ENCODE data around the gene LSM10.
A peak's percentile ranks its signal among the peaks of the same experiment; 100 is the strongest.

Gene LSM10

DNA sequence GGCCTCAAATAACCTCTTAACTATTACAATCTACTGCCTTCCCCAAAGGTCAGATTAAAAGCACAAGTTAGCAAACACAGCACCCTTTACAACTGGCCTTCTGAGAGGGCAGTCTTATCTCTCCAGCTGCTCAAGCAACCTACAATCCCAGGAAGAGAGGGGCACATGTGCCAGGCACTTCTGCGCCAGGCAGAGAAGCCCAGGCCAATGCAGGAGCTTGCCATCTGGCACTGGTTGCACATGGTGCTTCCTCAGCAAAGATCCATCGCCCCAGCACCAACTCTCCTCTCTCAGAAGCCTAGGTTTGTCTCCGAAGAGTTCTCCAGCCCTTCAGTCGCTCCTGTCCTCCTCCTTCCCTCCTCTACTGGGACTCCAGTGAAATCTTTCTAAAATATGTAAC lies 14.5 kb downstream of the LSM10 start:
- TF ChIP-seq, protein P1, sequence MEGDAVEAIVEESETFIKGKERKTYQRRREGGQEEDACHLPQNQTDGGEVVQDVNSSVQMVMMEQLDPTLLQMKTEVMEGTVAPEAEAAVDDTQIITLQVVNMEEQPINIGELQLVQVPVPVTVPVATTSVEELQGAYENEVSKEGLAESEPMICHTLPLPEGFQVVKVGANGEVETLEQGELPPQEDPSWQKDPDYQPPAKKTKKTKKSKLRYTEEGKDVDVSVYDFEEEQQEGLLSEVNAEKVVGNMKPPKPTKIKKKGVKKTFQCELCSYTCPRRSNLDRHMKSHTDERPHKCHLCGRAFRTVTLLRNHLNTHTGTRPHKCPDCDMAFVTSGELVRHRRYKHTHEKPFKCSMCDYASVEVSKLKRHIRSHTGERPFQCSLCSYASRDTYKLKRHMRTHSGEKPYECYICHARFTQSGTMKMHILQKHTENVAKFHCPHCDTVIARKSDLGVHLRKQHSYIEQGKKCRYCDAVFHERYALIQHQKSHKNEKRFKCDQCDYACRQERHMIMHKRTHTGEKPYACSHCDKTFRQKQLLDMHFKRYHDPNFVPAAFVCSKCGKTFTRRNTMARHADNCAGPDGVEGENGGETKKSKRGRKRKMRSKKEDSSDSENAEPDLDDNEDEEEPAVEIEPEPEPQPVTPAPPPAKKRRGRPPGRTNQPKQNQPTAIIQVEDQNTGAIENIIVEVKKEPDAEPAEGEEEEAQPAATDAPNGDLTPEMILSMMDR (conservative IDR thresholded peaks at IDR 0.05): no peak
- 0 out of 2 replicates have a peak overlapping the region, but pooled peaks have one; percentile 84 for H3K27ac ChIP-seq

DNA sequence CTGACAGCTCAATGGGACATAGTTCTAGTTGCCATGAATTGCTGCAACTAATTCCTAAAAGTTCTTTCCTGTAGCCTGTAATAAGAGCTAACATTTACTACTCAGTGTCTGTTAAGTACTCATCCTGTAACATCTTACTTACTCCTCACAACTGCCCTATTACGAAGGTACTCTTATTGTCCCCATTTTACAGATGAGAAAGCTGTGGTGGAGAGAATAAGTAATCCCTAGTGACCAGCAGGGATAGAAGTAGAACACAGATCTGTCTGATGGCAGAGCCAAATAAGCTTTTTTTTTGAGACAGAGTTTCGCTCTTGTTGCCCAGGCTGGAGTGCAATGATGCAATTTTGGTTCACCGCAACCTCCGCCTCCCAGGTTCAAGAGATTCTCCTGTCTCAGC lies 15.0 kb downstream of the LSM10 start:
- no peak overlapping the region for H3K27ac ChIP-seq
- TF ChIP-seq, protein P1 (conservative IDR thresholded peaks at IDR 0.05): no peak

DNA sequence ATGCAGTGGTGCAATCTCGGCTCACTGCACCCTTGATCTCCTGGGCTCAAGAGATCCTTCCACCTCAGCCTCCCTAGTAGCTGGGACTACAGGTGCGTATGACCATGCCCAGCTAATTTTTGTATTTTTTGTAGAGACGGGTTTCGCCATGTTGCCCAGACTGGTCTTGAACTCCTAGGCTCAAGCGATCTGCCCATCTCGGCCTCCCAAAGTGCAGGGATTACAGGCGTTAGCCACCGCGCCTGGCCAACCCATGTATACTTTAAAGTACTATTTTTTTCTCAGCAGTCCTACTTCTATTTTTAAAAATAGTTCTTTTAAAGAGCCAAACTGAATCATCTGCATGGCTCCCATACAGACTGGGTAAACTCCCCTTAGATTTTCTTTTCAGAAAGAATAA lies 15.5 kb downstream of the LSM10 start:
- TF ChIP-seq, protein P1 (conservative IDR thresholded peaks at IDR 0.05): no peak
- no peak overlapping the region for H3K27ac ChIP-seq

DNA sequence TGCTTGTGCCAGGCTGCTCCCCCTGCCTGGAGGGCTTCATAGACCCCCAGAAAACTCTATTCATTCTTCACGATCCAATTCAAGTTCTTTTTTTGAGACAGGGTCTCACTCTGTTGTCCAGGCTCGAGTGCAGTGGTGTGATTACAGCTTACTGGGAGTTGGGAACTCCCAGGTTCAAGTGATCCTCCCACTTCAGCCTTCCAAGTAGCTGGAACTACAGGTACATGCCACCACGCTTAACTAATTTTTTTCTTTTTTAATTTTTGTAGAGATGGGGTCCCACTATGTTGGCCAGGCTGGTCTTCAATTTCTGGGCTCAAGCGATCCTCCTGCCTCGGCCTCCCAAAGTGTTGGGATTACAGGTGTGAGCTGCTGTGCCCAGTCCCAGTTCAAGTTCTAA lies 16.3 kb downstream of the LSM10 start:
- TF ChIP-seq, protein P1 (conservative IDR thresholded peaks at IDR 0.05): no peak
- no peak overlapping the region for H3K27ac ChIP-seq

DNA sequence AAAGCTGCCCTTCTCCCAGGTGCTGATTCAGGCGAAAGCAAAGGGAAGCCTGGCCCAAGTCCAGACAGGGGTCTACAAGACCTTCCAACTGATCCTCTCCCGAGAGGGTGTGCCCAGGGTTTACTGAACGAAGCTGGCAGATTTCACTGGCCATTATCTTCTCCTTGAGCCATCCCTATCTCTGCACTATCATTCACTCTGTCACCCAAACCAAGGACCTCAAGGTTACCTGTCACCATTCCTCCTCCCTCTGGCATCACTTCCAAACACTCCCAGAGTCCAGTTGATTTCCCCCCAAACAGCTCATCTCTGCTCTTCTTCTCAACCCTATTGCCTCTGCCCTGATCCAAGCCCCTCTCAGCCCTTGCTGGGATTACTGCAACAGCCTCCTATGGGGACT lies 16.9 kb downstream of the LSM10 start:
- TF ChIP-seq, protein P1 (conservative IDR thresholded peaks at IDR 0.05): no peak
- no peak overlapping the region for H3K27ac ChIP-seq

DNA sequence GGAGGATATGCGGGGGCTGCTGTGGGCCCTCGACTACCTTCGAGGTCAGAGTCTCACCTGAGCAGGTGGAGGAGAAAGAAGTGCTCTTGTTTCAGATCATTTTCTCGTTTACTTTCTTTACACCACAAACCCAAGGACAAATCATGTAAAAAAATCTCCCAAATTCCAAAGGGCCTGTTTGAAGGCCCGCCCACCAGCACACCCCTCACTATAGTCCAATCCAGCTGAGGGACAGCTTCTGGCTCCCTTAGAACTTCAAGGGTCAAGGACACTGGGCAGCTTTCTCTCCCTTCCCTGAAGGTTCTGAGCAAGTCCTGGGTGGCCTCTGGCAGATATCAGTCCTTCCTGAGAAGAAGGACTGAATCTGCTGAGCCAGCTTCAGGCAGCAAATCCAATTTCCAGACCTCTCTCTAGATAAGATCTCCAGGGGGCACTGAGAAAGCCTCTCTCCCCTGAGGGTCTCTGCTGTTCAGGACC lies 17.5 kb downstream of the LSM10 start:
- TF ChIP-seq, protein P1 (conservative IDR thresholded peaks at IDR 0.05): no peak
- no peak overlapping the region for H3K27ac ChIP-seq

DNA sequence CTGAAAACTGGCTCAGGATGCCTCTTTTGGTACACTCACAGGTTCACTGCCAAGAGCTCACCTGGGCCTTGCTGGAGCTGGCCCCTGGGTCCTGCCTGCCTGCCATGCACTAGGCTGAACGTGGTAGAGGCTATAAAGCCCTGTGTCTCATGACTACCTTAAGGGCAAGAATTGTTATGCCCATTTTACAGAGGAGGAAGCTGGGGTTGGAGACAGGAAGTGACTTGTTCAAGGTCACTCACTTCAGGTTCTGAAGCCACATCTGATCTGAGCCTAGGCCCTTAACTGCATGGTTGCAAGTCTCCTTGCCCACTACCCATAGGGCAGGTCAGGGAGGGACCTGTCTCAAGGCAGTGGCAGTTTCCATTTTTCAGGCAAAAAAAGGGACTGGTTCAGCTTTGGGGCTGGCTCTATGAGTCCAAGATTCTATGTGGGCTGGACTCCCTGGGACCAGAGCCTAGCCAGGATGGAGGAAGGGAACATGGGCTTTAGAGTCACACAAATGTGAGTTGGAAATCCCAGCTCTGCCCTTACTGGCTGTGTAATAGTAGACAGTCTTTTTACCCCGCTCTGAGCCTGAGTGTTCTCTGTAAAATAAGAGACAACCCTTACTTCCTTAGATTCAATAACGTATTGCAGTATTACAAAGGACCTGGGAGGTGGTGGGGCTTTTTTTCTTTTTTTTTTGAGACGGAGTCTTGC lies 19.8 kb downstream of the LSM10 start:
- TF ChIP-seq, protein P1 (conservative IDR thresholded peaks at IDR 0.05): no peak
- no peak overlapping the region for H3K27ac ChIP-seq
